ENCODE results near the gene SUPV3L1. TPM values are rescaled to one million over a fixed set of nuclear protein-coding genes. Genes with fewer than 3 reads are reported as not detected.

The SUPV3L1 gene
- total and polyA plus RNA-seq, 9 of the 15 experiments (the other 6 are each of a cell fraction or from before 2014, with no cell fraction given) = 45.2 to 156 (median 92.6) TPM

- Histone ChIP-seq H3K4me2 (ENCODE audit: insufficient read depth, low read length) (no peak overlapping the region), H3K27me3 (ENCODE audit: control insufficient read depth in 2 of 2, insufficient read depth in 2 of 2, low read length in 2 of 2) (no peaks in the 10 kb centered on the region), H3K9ac (ENCODE audit: insufficient read depth in 1 of 2, low read depth in 2 of 2, low read length in 2 of 2) (no peak overlapping the region), H2AFZ (ENCODE audit: low read depth, low read length) (no peak overlapping the region), H3K27ac (ENCODE audit: extremely low read depth, low read depth, low read length) (no peak overlapping the region), H3K4me3 (no peak overlapping the region), H3K79me2 (ENCODE audit: control insufficient read depth, insufficient read depth, low read length) (no peaks in the 10 kb centered on the region), H3K4me1 (replicated peaks in 1 of 2; ENCODE audit: control insufficient read depth in 2 of 2, insufficient read depth in 2 of 2, low read length in 2 of 2) (no peaks in the 10 kb centered on the region), H3K9me1 (ENCODE audit: control insufficient read depth, insufficient read depth, low read length) (no peaks in the 10 kb centered on the region), H4K20me1 (replicated peaks; ENCODE audit: control insufficient read depth, insufficient read depth, low read length) (no peaks in the 10 kb centered on the region), H3K36me3 (ENCODE audit: control insufficient read depth, insufficient read depth, low read length) (peaks cover 71% of the 10 kb centered on the region; the same call in 2 of the 3 replicates), H3K9me3 (replicated peaks; ENCODE audit: control insufficient read depth, insufficient read depth, low read depth, low read length) (no peaks in the 10 kb centered on the region)
- intact Hi-C loops (cut with micrococcal nuclease) = no loop called here
- ATAC-seq (no peak), DNase-seq (ENCODE audit: extremely low read depth in 1 of 4, low spot score in 3 of 4) (no peak), FAIRE-seq (no peak)
- 94% methylated on average over 2 of the region's 2 CpGs for WGBS (ENCODE audit: insufficient coverage, low coverage, missing lambda C conversion rate)
- ChIA-PET POLR2A (interaction anchor here (1.2 kb wide), 1 partner anchor 36 kb away, joined by 3 read pairs; no protein-coding TSS in a partner anchor), CTCF (ENCODE audit: low intra/inter-chr PET ratio) (no interaction called here)
- TF ChIP-seq SMAD1 (IDR thresholded peaks at IDR 0.05; ENCODE audit: low read depth, low read length, partially characterized antibody) (no peak), KAT2B (IDR thresholded peaks at IDR 0.05; ENCODE audit: low read depth, low read length) (no peak), RBM14 (IDR thresholded peaks at IDR 0.05; ENCODE audit: borderline replicate concordance, insufficient read depth, low read depth, low read length) (no peak), IRF9 (tag; IDR thresholded peaks at IDR 0.05) (no peak)
- BruUV-seq (replicated peaks) = no TSS peak
- in situ Hi-C loops (cut with MboI) = no loop called here
These were observed 19.2 kb upstream of the SUPV3L1 start for GRCh38 chr10:69160809-69161241.

GRCh38 chr10:69168493-69168892 is 11.5 kb upstream of the SUPV3L1 start:
- peaks cover 75% of the 10 kb centered on the region; the same call in 2 of the 3 replicates for H3K36me3 ChIP-seq (ENCODE audit: control insufficient read depth, insufficient read depth, low read length)
- H4K20me1 ChIP-seq (replicated peaks; ENCODE audit: control insufficient read depth, insufficient read depth, low read length) = no peaks in the 10 kb centered on the region
- no peaks in the 10 kb centered on the region for H3K4me1 ChIP-seq (replicated peaks in 1 of 2; ENCODE audit: control insufficient read depth in 2 of 2, insufficient read depth in 2 of 2, low read length in 2 of 2)
- H3K4me2 ChIP-seq (ENCODE audit: insufficient read depth, low read length) = no peak overlapping the region
- no peaks in the 10 kb centered on the region for H3K9me1 ChIP-seq (ENCODE audit: control insufficient read depth, insufficient read depth, low read length)
- H3K4me3 ChIP-seq = no peak overlapping the region
- H2AFZ ChIP-seq (ENCODE audit: low read depth, low read length) = no peak overlapping the region
- no peak overlapping the region for H3K9ac ChIP-seq (ENCODE audit: insufficient read depth in 1 of 2, low read depth in 2 of 2, low read length in 2 of 2)
- H3K79me2 ChIP-seq (ENCODE audit: control insufficient read depth, insufficient read depth, low read length) = no peaks in the 10 kb centered on the region
- 88% methylated on average over 4 of the region's 4 CpGs for WGBS (ENCODE audit: insufficient coverage, low coverage, missing lambda C conversion rate)
- no peak overlapping the region for H3K27ac ChIP-seq (ENCODE audit: extremely low read depth, low read depth, low read length)
- in situ Hi-C loops (cut with MboI) (no loop called here), intact Hi-C loops (cut with micrococcal nuclease) (no loop called here)
- no peaks in the 10 kb centered on the region for H3K9me3 ChIP-seq (replicated peaks; ENCODE audit: control insufficient read depth, insufficient read depth, low read depth, low read length)
- ATAC-seq (no peak), FAIRE-seq (no peak), DNase-seq (ENCODE audit: extremely low read depth in 1 of 4, low spot score in 3 of 4) (no peak)
- POLR2A ChIA-PET = no interaction called here
- CTCF ChIA-PET (ENCODE audit: low intra/inter-chr PET ratio) = no interaction called here
- H3K27me3 ChIP-seq (ENCODE audit: control insufficient read depth in 2 of 2, insufficient read depth in 2 of 2, low read length in 2 of 2) = no peaks in the 10 kb centered on the region
- BruUV-seq (replicated peaks) = no TSS peak

Data from K562 (cell line).